Esophagus muscularis mucosa (tissue), 2 donors: ENCODE results near the gene NCMAP.

ENCODE experiments used
- POLR2A ChIP-seq: fragments of 450-650 bp; IDR thresholded peaks from one replicate; pipeline ENCODE4 v1.6.1; 2017; ENCODE audit warnings: antibody characterized with exemption, moderate library complexity, mild to moderate bottlenecking, low read depth
- POLR2AphosphoS5 ChIP-seq, 2 donors: sonication (generic); formaldehyde crosslinking; IDR thresholded peaks; one replicate each; pipeline ENCODE4 v1.6.1; 2017; ENCODE audit warnings: antibody characterized with exemption in 2 of 2

DNA sequence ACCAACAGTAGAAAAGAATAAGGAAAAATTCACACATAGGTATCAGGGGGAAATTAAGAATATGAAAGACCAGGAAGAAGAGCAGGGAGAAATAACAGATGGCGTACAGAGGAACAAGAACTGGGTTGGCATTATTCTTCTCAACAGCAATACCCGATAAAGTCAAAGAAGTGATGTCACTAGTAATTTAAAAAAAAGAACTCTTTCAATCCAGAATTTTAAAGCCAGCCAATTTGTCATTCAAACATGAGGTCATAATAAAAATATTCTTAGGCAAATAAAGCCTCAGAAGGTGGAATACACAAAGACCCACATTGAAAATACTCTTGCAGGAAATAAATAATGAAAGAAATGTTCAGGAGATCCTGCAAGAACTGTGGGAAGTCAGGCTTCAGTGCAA lies 8.8 kb downstream of the NCMAP start:
- TF ChIP-seq POLR2AphosphoS5 (IDR thresholded peaks at IDR 0.05): no peak
- no peak for TF ChIP-seq POLR2A
